Skeletal muscle cell (primary cell): Measurements from ENCODE around the gene GALM.
"Not testable (repeated sequence)": the region's sequence is repeated elsewhere in the genome, so short reads cannot be mapped to it uniquely, and the experiment has no call there.

ENCODE experiments used
- DNase-seq: peaks from one replicate; pipeline ENCODE4 v3.0.0-alpha.2; 2010; ENCODE audit warnings: low read depth
- H3K4me3 ChIP-seq: 2 replicates; pipeline ENCODE4 v1.5.1; 2011; ENCODE audit warnings: low read depth, mild to moderate bottlenecking, control low read depth, low read length, moderate library complexity

The GALM gene

GRCh38 chr2:38750891-38751595 lies 85.1 kb downstream of the GALM start, which contains the start of gene SRSF7:
Gene SRSF7 (minus strand): TSS chr2:38751361. CDS start chr2:38751256, 105 bp downstream.
- peak within 1 kb of the TSS; percentile 95 for H3K4me3 ChIP-seq
- peak; percentile 99 for DNase-seq

DNA sequence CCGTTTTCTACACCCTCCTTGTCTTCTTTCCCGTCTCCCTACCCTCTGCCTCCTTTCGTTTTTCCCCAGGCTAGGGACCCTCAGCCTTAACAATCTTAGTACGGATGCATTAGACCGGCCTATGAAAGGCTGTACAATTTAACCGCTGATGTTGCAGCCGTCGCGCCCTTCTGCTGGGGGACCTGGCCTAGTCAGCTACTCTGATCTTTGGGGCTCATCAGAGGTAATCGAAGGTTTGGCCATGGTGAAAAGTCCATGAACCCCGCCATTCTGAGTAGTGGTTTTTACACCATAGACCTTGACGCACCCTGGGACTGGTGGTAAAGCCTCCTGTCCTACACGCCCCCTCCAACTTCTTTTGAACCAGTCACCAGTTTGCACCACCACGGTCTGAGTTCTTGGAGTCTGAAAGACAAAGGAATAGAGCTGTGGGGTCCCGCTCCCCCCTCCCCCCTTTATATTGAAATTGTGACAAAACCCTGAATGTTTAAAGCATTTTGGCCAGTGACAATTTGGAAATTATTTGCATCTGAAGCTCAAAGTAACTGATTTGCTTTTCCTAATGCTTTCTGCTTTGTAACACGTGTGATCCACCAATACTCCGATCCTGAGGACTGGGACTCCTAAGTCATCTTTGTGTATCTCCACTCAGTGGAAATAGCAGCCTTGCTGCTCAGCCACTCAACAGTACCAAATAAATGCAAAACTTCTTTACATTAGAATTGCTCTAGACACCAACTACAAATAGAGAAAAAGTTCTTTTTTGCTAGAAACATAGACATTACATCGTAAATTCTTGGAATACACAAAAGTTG lies 85.9 kb downstream of the GALM start:
- peak overlapping the region; percentile 95 for H3K4me3 ChIP-seq
- no peak for DNase-seq

- DNase-seq: no peak
- no peak overlapping the region for H3K4me3 ChIP-seq
Measured at GRCh38 chr2:38754049-38754448, 88.1 kb downstream of the GALM start.

DNA sequence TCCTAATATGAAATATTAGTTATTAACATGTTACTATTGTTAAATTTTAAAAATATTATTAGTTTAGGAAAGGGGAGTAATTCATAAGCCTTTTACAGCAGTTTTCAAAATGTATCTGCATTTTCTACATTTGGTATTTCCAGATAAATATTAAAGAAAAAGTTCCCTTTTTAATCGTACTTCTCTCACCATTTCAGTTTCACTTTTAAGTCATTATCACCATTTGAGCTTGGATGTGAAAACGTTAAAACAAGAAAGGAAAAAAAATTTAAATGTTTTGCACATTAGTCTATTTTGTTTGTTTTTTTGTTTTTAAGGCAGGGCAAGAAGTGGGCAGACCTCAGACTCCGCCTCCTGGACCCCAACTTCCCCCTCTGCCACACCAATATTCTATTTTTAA lies 88.6 kb downstream of the GALM start:
- no peak for DNase-seq
- no peak overlapping the region for H3K4me3 ChIP-seq

GRCh38 chr2:38755891-38756290 lies 90.0 kb downstream of the GALM start:
- not testable (repeated sequence) for DNase-seq, H3K4me3 ChIP-seq

DNA sequence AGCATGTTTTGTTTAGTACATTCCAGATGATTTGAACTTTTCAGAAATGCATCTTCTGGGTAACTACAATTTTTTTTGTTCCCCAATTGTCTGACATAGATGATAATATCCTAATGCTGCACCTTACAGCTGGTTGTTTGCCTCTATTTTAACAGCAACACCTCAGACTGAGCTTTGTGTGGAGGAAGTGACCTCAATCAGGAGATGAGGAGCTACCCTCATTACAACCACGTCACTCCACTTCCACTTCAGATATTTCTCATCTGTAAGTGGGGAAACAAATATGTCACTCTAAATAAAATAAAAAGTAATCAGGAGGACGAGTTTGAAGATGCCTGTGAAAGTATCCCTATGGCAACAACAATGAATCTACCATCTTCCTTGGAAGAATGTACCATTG lies 97.3 kb downstream of the GALM start:
- H3K4me3 ChIP-seq: no peak overlapping the region
- no peak for DNase-seq

GRCh38 chr2:38763728-38764127 lies 97.8 kb downstream of the GALM start:
- no peak for DNase-seq
- no peak overlapping the region for H3K4me3 ChIP-seq

DNA sequence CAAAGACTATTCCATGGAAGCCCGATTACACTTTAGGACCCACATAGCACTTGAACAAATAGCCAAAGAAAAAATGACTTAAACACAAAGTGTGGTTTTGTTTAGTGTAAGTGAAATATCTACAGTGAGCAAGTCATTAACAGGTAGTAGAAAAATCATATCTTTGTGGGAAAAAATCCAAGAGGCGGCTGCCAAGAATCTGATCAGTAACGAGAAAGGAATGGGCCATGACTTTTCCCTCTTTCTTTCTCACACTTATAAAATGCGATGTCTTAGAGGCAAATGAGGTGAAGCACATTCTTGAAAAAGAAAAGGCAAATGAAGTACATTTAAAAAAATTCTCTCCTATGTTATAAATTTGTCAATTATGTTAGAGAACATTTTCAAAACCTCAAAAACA lies 99.2 kb downstream of the GALM start:
- no peak for DNase-seq
- H3K4me3 ChIP-seq: no peak overlapping the region

- no peak for DNase-seq
- H3K4me3 ChIP-seq: no peak overlapping the region
Measured at GRCh38 chr2:38765551-38765950, 99.6 kb downstream of the GALM start.

GRCh38 chr2:38771632-38772031 lies 105.7 kb downstream of the GALM start:
- no peak overlapping the region for H3K4me3 ChIP-seq
- no peak for DNase-seq

DNA sequence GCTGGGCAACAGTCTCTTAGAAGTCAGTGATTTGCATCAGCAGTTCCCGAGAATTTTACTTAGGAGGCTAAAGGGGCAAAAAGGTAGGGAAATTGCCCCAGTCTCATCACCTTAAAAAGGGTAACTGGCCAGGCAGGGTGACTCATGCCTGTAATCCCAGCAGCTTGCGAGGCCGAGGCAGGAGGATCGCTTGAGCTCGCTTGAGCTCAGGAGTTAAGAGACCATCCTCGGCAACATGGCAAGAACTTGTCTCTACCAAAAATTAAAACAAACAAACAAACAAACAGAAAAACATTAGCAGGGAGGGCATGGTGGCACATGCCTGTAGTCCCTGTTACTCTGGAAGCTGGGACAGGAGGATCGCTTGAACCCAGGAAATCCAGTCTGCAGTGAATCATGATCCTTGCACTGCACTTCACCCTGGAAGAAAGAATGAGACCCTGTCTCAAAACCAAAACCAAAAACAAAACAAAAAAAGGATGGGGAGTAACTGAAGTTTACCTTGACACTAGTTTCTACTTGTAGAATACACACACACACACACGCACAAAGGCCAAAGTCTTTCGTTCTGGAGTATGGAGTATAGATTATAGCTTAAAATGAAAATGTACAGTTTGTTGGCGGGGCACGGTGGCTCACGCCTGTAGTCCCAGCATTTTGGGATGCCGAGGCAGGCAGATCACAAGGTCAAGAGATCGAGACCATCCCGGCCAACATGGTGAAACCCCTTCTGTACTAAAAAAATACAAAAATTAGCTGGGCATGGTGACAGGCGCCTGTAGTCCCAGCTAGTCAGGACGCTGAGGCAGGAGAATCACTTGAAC lies 109.4 kb downstream of the GALM start:
- no peak for DNase-seq
- H3K4me3 ChIP-seq: no peak overlapping the region

- H3K4me3 ChIP-seq: no peak overlapping the region
Measured at GRCh38 chr2:38775921-38776225, 110.0 kb downstream of the GALM start.

GRCh38 chr2:38776531-38776930 lies 110.6 kb downstream of the GALM start:
- no peak for DNase-seq
- no peak overlapping the region for H3K4me3 ChIP-seq

More at GRCh38 chr2:38775921-38776225, 110.0 kb downstream of the GALM start:
- no peak for DNase-seq

- H3K4me3 ChIP-seq: peak overlapping the region; percentile 81
- DNase-seq: no peak
Measured at GRCh38 chr2:38778687-38779082, 112.8 kb downstream of the GALM start.

GRCh38 chr2:38783586-38783985 lies 117.7 kb downstream of the GALM start:
- DNase-seq: no peak
- no peak overlapping the region for H3K4me3 ChIP-seq
